ENCODE data around the gene B4GALT1. TPM values are rescaled to one million over a fixed set of nuclear protein-coding genes. Genes with fewer than 3 reads are reported as not detected.

B4GALT1 gene
- total RNA-seq, 1 experiment from 2014 or later: 31.4 TPM

- Histone ChIP-seq H3K4me3 (replicated peaks in 1 of 2; ENCODE audit: low read depth in 1 of 2, low read length in 2 of 2) (no peak overlapping the region), H4K20me1 (ENCODE audit: insufficient read depth) (no peaks in the 10 kb centered on the region), H3K4me2 (ENCODE audit: low read length) (no peak overlapping the region), H3K27me3 (ENCODE audit: insufficient read depth, low read length) (0 out of 2 replicates have a peak, but pooled peaks cover 7% of the 10 kb centered on the region), H3K4me1 (ENCODE audit: control insufficient read depth in 1 of 2, insufficient read depth in 2 of 2, low read length in 2 of 2) (no peaks in the 10 kb centered on the region), H3K79me2 (ENCODE audit: insufficient read depth, low read length) (no peaks in the 10 kb centered on the region), H2AFZ (ENCODE audit: low read depth, low read length, poor library complexity, severe bottlenecking) (no peak overlapping the region), H3K27ac (ENCODE audit: low read depth, low read length) (no peak overlapping the region), H3K9me2 (ENCODE audit: insufficient read depth) (no peaks in the 10 kb centered on the region; the same call in 1 of the 2 replicates), H3K36me3 (ENCODE audit: control insufficient read depth in 1 of 2, insufficient read depth in 2 of 2, low read length in 2 of 2) (no peaks in the 10 kb centered on the region), H3K9me3 (ENCODE audit: control insufficient read depth in 1 of 2, insufficient read depth in 1 of 2, low read depth in 1 of 2, low read length in 2 of 2) (no peaks in the 10 kb centered on the region), H3K9ac (ENCODE audit: low read length) (no peak overlapping the region)
- ChIA-PET RAD21 (ENCODE audit: low non-redundant PET in 1 of 2, low total read pairs in 2 of 2, uncharacterized antibody in 2 of 2, unreplicated experiment in 2 of 2) (no interaction called here), CTCF (interaction anchor here (0.6 kb wide), 1 partner anchor 23 kb away, joined by 3 read pairs; no protein-coding TSS in a partner anchor), POLR2A (no interaction called here)
- no peak for TF ChIP-seq CTCF (IDR thresholded peaks at IDR 0.05 in 2 of 3, conservative IDR thresholded peaks at IDR 0.05 in 1 of 3; ENCODE audit: borderline replicate concordance in 1 of 3, insufficient read depth in 1 of 3, low read depth in 2 of 3, low read length in 2 of 3)
- no peak for TF ChIP-seq EZH2phosphoT487 (IDR thresholded peaks at IDR 0.05; ENCODE audit: borderline replicate concordance)
- TF ChIP-seq SIN3A (IDR thresholded peaks at IDR 0.05; ENCODE audit: low read depth): no peak
- no peak for TF ChIP-seq EZH2 (IDR thresholded peaks at IDR 0.05)
- TF ChIP-seq POLR2AphosphoS5 (IDR thresholded peaks at IDR 0.05; ENCODE audit: low read depth, low read length): no peak
- no peak for TF ChIP-seq SRF (IDR thresholded peaks at IDR 0.05; ENCODE audit: low read depth)
- TF ChIP-seq JUND (IDR thresholded peaks at IDR 0.05): no peak
- TF ChIP-seq REST (IDR thresholded peaks at IDR 0.05; ENCODE audit: low read depth): no peak
- no peak for TF ChIP-seq TCF7L2 (IDR thresholded peaks at IDR 0.05; ENCODE audit: borderline replicate concordance, extremely low read depth, insufficient read depth, insufficient read length)
- TF ChIP-seq POLR2A (IDR thresholded peaks at IDR 0.05; ENCODE audit: borderline replicate concordance, extremely low read depth, insufficient read depth, insufficient read length): no peak
- no peak for TF ChIP-seq YY1 (IDR thresholded peaks at IDR 0.05; ENCODE audit: extremely low read depth, insufficient replicate concordance, low read depth, low read length)
- TF ChIP-seq MAX (IDR thresholded peaks at IDR 0.05): no peak
- no TSS peak for BruUV-seq (replicated peaks)
- ATAC-seq (no peak), DNase-seq (ENCODE audit: low read depth, low spot score) (no peak)
- intact Hi-C loops (cut with micrococcal nuclease): no loop called here
Measured at GRCh38 chr9:33202018-33202417, 34.9 kb upstream of the B4GALT1 start.

All from HCT116 (cell line).